GM12891 (cell line): ENCODE measurements around the gene CDK9.

ENCODE experiments used
- POLR2A ChIP-seq: IDR thresholded peaks from 2 replicates; pipeline ENCODE4 v1.6.1; 2011; ENCODE audit warnings: low read depth, low read length, control low read depth
- POLR2AphosphoS5 ChIP-seq: IDR thresholded peaks from 2 replicates; pipeline ENCODE4 v1.6.1; 2011; ENCODE audit warnings: low read depth, low read length, control low read depth

DNA sequence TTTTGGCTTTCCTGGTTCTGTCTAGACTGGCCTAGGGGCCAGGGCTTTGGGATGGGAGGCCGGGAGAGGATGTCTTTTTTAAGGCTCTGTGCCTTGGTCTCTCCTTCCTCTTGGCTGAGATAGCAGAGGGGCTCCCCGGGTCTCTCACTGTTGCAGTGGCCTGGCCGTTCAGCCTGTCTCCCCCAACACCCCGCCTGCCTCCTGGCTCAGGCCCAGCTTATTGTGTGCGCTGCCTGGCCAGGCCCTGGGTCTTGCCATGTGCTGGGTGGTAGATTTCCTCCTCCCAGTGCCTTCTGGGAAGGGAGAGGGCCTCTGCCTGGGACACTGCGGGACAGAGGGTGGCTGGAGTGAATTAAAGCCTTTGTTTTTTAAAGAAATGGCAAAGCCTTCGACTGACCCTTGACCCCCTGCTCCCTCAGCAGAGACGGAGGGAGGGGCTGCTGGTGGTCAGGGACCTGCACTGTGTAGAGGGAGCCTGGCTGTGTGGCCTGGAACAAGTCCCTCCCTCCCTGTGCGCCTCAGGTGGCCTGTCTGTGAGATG lies 27.9 kb downstream of the CDK9 start:
- TF ChIP-seq POLR2AphosphoS5 (no peak), POLR2A (no peak)
